ENCODE measurements around the gene ATAT1.

Gene ATAT1

GRCh38 chr6:30611856-30612194 lies 14.8 kb upstream of the ATAT1 start:
- ATAC-seq: no peak
- TF ChIP-seq PPARA (CRISPR knock-in tag; IDR thresholded peaks at IDR 0.05; ENCODE audit: borderline replicate concordance): no peak
- no peak for TF ChIP-seq ZNF70 (CRISPR knock-in tag; IDR thresholded peaks at IDR 0.05)
- TF ChIP-seq, protein P1, sequence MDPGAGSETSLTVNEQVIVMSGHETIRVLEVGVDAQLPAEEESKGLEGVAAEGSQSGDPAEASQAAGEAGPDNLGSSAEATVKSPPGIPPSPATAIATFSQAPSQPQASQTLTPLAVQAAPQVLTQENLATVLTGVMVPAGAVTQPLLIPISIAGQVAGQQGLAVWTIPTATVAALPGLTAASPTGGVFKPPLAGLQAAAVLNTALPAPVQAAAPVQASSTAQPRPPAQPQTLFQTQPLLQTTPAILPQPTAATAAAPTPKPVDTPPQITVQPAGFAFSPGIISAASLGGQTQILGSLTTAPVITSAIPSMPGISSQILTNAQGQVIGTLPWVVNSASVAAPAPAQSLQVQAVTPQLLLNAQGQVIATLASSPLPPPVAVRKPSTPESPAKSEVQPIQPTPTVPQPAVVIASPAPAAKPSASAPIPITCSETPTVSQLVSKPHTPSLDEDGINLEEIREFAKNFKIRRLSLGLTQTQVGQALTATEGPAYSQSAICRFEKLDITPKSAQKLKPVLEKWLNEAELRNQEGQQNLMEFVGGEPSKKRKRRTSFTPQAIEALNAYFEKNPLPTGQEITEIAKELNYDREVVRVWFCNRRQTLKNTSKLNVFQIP (CRISPR knock-in tag; IDR thresholded peaks at IDR 0.05; ENCODE audit: borderline replicate concordance, low read depth): no peak
- no peak for TF ChIP-seq CSDC2 (CRISPR knock-in tag; IDR thresholded peaks at IDR 0.05)
- TF ChIP-seq CSRNP3 (CRISPR knock-in tag; IDR thresholded peaks at IDR 0.05): no peak
- no peak for TF ChIP-seq ESRRG (CRISPR knock-in tag; IDR thresholded peaks at IDR 0.05)
- TF ChIP-seq ARNTL (CRISPR knock-in tag; IDR thresholded peaks at IDR 0.05; ENCODE audit: borderline replicate concordance, low read depth): no peak
- no peak for TF ChIP-seq ZFP3 (CRISPR knock-in tag; IDR thresholded peaks at IDR 0.05)
- no peak for TF ChIP-seq SNAI2 (CRISPR knock-in tag; IDR thresholded peaks at IDR 0.05)

GRCh38 chr6:30612213-30612612 lies 14.5 kb upstream of the ATAT1 start:
- TF ChIP-seq TOX (CRISPR knock-in tag; IDR thresholded peaks at IDR 0.05; ENCODE audit: borderline replicate concordance) (0 out of 2 replicates have a peak, but pooled peaks have one; percentile 4), PPARA (CRISPR knock-in tag; IDR thresholded peaks at IDR 0.05; ENCODE audit: borderline replicate concordance) (no peak)
- peak; percentile 4; the same call in 1 of the 3 replicates for ATAC-seq

DNA sequence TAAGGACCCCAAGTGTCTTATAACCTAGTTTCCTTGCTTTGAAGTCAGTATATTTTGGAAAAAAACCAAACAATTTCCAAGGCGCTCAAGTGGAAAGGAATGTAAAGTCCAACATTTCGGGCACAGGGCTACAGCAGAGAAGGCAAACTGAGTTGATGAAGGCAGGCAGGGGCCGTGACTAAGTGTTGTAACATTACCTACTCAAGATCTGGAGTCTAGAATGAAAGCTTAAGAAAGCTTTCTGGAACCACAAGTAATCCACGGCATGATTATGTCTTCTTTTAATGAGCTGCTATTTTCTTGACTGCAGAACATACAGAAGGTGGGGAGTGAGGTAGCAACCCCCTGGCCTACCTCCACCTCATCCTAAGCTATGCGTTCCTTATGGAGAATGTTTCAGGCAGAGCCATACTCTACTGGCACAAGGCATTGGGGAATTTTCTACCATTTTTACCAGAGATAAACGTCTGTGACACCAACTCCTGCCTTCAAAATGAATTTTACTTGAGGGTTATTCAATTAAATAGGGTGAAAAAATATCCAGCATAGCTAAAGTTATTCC lies 13.9 kb upstream of the ATAT1 start:
- ATAC-seq: 0 out of 3 replicates have a peak, but pooled peaks have one; percentile 2
- no peak for TF ChIP-seq ZNF565 (CRISPR knock-in tag; conservative IDR thresholded peaks at IDR 0.05; ENCODE audit: low read depth)
- no peak for TF ChIP-seq SNAI2 (CRISPR knock-in tag; IDR thresholded peaks at IDR 0.05)
- no peak for TF ChIP-seq ESRRG (CRISPR knock-in tag; IDR thresholded peaks at IDR 0.05)
- TF ChIP-seq ZNF8 (CRISPR knock-in tag; IDR thresholded peaks at IDR 0.05): no peak
- TF ChIP-seq ZFP3 (CRISPR knock-in tag; IDR thresholded peaks at IDR 0.05): no peak

DNA sequence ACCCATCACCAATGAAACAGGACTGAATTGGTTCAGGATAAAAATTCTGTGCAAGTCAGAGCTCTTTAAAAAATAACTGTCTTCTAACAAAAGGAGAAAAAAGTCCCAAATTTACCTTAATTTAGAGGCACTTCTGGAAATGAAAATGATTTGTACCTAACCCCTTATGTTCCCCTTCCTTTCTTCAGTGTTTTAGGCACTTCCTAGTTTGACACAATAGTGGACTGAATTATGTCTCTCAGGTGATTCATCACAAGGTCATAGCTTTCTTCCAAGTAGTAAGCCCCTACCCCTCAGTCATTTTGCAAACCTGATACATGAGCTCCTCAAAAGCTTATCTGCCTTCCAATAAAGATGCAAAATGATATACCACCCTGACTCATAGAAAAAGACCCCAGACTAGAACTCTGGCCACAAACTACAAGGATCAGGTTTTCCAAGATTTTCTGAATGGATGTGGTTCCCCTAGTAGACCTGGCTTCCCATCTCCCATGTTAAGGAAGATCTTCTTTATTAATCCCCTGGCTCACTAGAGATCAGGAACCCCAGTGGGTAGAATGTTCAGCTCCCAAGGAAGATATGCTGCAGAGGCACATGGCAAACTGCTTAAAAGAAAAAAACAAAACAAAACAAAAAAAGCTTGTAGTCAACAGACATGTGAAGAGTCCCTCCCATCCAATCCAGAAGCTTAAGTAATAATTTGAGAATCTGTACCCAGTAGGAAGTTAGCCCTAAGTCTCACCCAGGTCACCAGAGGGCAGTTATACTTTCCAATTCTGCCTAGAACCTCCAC lies 13.2 kb upstream of the ATAT1 start:
- no peak for ATAC-seq
- TF ChIP-seq CSRNP3 (CRISPR knock-in tag; IDR thresholded peaks at IDR 0.05) (peak; percentile 28; the same call in 1 of the 2 replicates), ARNTL (CRISPR knock-in tag; IDR thresholded peaks at IDR 0.05; ENCODE audit: borderline replicate concordance, low read depth) (no peak)

DNA sequence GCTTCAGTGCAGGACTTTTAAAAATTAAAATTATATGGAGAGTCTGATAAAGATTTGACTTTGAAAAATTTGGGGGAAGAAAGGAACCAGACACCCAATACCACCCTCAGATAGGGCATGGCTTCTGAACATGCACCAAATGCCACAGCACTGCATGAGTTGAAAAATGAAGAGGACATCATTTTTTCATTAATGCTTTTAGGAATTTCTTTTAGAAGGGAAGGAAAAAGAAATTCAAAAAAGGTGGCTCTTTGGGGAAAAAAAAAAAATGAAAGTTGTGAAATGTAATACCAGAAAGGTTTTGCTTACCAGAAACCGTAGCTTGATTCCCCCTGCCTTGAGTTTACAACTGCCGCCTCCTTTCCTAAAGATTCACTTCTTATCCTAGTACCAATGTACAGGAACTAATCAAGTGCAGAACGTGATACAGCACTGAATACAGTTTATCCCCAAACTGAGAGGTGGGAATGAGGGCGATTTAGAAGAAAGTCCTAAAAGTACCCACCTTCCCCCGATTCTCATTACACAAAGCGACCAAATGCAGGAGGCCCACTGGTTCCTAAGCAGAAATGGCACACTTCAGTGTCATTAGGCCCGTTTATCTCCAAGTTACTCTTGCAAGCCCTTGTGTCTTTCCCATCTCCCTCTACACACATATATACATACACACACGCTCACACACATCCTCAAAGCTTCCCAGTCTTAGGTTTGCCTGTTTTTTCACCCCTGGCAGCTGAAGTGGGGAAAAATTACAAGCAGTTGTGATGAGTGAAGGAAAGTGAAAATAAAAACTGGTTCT lies 12.4 kb upstream of the ATAT1 start:
- TF ChIP-seq RARB (CRISPR knock-in tag; IDR thresholded peaks at IDR 0.05): peak; percentile 53; the same call in 1 of the 2 replicates
- TF ChIP-seq ZNF8 (CRISPR knock-in tag; IDR thresholded peaks at IDR 0.05): no peak
- TF ChIP-seq PPARA (CRISPR knock-in tag; IDR thresholded peaks at IDR 0.05; ENCODE audit: borderline replicate concordance): no peak; the same call in 1 of the 2 replicates
- no peak for TF ChIP-seq TOX (CRISPR knock-in tag; IDR thresholded peaks at IDR 0.05; ENCODE audit: borderline replicate concordance)
- peak; percentile 66; the same call in 1 of the 2 replicates for TF ChIP-seq GLIS3 (CRISPR knock-in tag; IDR thresholded peaks at IDR 0.05)
- peak; percentile 58; the same call in 1 of the 2 replicates for TF ChIP-seq ESRRG (CRISPR knock-in tag; IDR thresholded peaks at IDR 0.05)
- TF ChIP-seq, protein P2, sequence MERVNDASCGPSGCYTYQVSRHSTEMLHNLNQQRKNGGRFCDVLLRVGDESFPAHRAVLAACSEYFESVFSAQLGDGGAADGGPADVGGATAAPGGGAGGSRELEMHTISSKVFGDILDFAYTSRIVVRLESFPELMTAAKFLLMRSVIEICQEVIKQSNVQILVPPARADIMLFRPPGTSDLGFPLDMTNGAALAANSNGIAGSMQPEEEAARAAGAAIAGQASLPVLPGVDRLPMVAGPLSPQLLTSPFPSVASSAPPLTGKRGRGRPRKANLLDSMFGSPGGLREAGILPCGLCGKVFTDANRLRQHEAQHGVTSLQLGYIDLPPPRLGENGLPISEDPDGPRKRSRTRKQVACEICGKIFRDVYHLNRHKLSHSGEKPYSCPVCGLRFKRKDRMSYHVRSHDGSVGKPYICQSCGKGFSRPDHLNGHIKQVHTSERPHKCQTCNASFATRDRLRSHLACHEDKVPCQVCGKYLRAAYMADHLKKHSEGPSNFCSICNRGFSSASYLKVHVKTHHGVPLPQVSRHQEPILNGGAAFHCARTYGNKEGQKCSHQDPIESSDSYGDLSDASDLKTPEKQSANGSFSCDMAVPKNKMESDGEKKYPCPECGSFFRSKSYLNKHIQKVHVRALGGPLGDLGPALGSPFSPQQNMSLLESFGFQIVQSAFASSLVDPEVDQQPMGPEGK (CRISPR knock-in tag; IDR thresholded peaks at IDR 0.05; ENCODE audit: borderline replicate concordance): 0 out of 2 replicates have a peak, but pooled peaks have one; percentile 15
- 0 out of 2 replicates have a peak, but pooled peaks have one; percentile 40 for TF ChIP-seq CSRNP3 (CRISPR knock-in tag; IDR thresholded peaks at IDR 0.05)
- no peak for ATAC-seq
